GM21515 (cell line): ENCODE measurements around the gene FCRL2.

Source experiments
- ATAC-seq: cut with Tn5 transposase; IDR thresholded peaks from one replicate; pipeline ENCODE4 v1.9.1; 2021; ENCODE audit not compliant: unreplicated experiment

FCRL2 gene

GRCh38 chr1:157776971-157777391 is at the start of gene FCRL2:
Gene FCRL2, minus strand, starts transcription at chr1:157777132. Its CDS starts 59 bp downstream, at chr1:157777073.
- ATAC-seq: no peak

GRCh38 chr1:157820299-157820698 is 43.4 kb upstream of the FCRL2 start:
- no peak for ATAC-seq

- no peak for ATAC-seq
Observed at GRCh38 chr1:157819896-157820295, 43.0 kb upstream of the FCRL2 start, which contains the start of gene FCRL1. Gene FCRL1, minus strand, starts transcription at chr1:157820120. Its CDS starts 83 bp downstream, at chr1:157820037.

GRCh38 chr1:157819215-157819614 is 42.3 kb upstream of the FCRL2 start:
- ATAC-seq: no peak

- ATAC-seq: no peak
Observed at GRCh38 chr1:157813269-157813668, 36.3 kb upstream of the FCRL2 start.

- peak; percentile 91 for ATAC-seq
Observed at GRCh38 chr1:157806431-157807149, 29.7 kb upstream of the FCRL2 start.

GRCh38 chr1:157803851-157804250 is 26.9 kb upstream of the FCRL2 start:
- no peak for ATAC-seq

GRCh38 chr1:157799996-157800395 is 23.1 kb upstream of the FCRL2 start:
- no peak for ATAC-seq

GRCh38 chr1:157798211-157798610 is 21.3 kb upstream of the FCRL2 start:
- no peak for ATAC-seq

GRCh38 chr1:157785248-157785647 is 8.3 kb upstream of the FCRL2 start:
- ATAC-seq: no peak

- ATAC-seq: no peak
Observed at GRCh38 chr1:157784801-157785200, 7.9 kb upstream of the FCRL2 start.

GRCh38 chr1:157782931-157783330 is 6.0 kb upstream of the FCRL2 start:
- no peak for ATAC-seq

- ATAC-seq: peak; percentile 51
Observed at GRCh38 chr1:157781048-157781447, 4.1 kb upstream of the FCRL2 start.

- no peak for ATAC-seq
Observed at GRCh38 chr1:157775101-157775870, 1.6 kb downstream of the FCRL2 start.

GRCh38 chr1:157774412-157774811 is 2.5 kb downstream of the FCRL2 start:
- no peak for ATAC-seq

- peak; percentile 68 for ATAC-seq
Observed at GRCh38 chr1:157773493-157774350, 3.2 kb downstream of the FCRL2 start.

GRCh38 chr1:157771661-157772425 is 5.1 kb downstream of the FCRL2 start:
- no peak for ATAC-seq

GRCh38 chr1:157770442-157771043 is 6.4 kb downstream of the FCRL2 start:
- ATAC-seq: no peak

GRCh38 chr1:157766792-157767191 is 10.1 kb downstream of the FCRL2 start:
- no peak for ATAC-seq

- no peak for ATAC-seq
Observed at GRCh38 chr1:157758018-157758417, 18.9 kb downstream of the FCRL2 start.
